ENCODE results near the gene ZNF14.
A peak's percentile ranks its signal among the peaks of the same experiment; 100 is the strongest.
"Not testable (repeated sequence)": the region's sequence is repeated elsewhere in the genome, so short reads cannot be mapped to it uniquely, and the experiment has no call there.

ZNF14 gene

GRCh38 chr19:19732579-19733501 lies at the start of gene ZNF14:
ZNF14 (minus strand) TSS chr19:19733112; CDS start chr19:19732958, 154 bp downstream.
- Histone ChIP-seq H3K27ac (ENCODE audit: low read length) (peak within 1 kb of the TSS; percentile 2), H3K9me3 (ENCODE audit: control insufficient read depth in 1 of 2, low read length in 2 of 2) (peaks cover 3 to 12% of the 10 kb centered on the region in 2 donors), H3K4me1 (ENCODE audit: control insufficient read depth in 1 of 2, insufficient read depth in 2 of 2, low read length in 2 of 2) (peaks cover 0 to 6% of the 10 kb centered on the region in 2 donors), H3K36me3 (ENCODE audit: control insufficient read depth in 1 of 2, insufficient read depth in 2 of 2, low read length in 2 of 2) (peaks cover 0 to 11% of the 10 kb centered on the region in 2 donors), H3K4me3 (ENCODE audit: low read depth in 1 of 2, low read length in 2 of 2) (peak within 1 kb of the TSS; percentile 82 to 95), H3K27me3 (ENCODE audit: low read depth, low read length) (no peaks in the 10 kb centered on the region)

GRCh38 chr19:19781791-19782190 lies 48.9 kb upstream of the ZNF14 start:
- not testable (repeated sequence) for H3K27me3 ChIP-seq (ENCODE audit: low read depth, low read length); H3K9me3 ChIP-seq (ENCODE audit: control insufficient read depth in 1 of 2, low read length in 2 of 2); H3K27ac ChIP-seq (ENCODE audit: low read length); H3K4me3 ChIP-seq (ENCODE audit: low read depth in 1 of 2, low read length in 2 of 2); H3K36me3 ChIP-seq (ENCODE audit: control insufficient read depth in 1 of 2, insufficient read depth in 2 of 2, low read length in 2 of 2)
- peaks cover 10 to 13% of the 10 kb centered on the region in 2 donors for H3K4me1 ChIP-seq (ENCODE audit: control insufficient read depth in 1 of 2, insufficient read depth in 2 of 2, low read length in 2 of 2)

GRCh38 chr19:19778666-19779065 lies 45.8 kb upstream of the ZNF14 start:
- Histone ChIP-seq H3K9me3 (ENCODE audit: control insufficient read depth in 1 of 2, low read length in 2 of 2) (no peaks in the 10 kb centered on the region), H3K27ac (ENCODE audit: low read length) (no peak overlapping the region), H3K4me1 (ENCODE audit: control insufficient read depth in 1 of 2, insufficient read depth in 2 of 2, low read length in 2 of 2) (peaks cover 15 to 21% of the 10 kb centered on the region in 2 donors), H3K36me3 (ENCODE audit: control insufficient read depth in 1 of 2, insufficient read depth in 2 of 2, low read length in 2 of 2) (peaks cover 0 to 7% of the 10 kb centered on the region in 2 donors), H3K27me3 (ENCODE audit: low read depth, low read length) (no peaks in the 10 kb centered on the region), H3K4me3 (ENCODE audit: low read depth in 1 of 2, low read length in 2 of 2) (no peak overlapping the region)

- no peaks in the 10 kb centered on the region for H3K9me3 ChIP-seq (ENCODE audit: control insufficient read depth in 1 of 2, low read length in 2 of 2)
- no peaks in the 10 kb centered on the region for H3K27me3 ChIP-seq (ENCODE audit: low read depth, low read length)
- H3K4me1 ChIP-seq (ENCODE audit: control insufficient read depth in 1 of 2, insufficient read depth in 2 of 2, low read length in 2 of 2): peaks cover 15 to 21% of the 10 kb centered on the region in 2 donors
- peak overlapping the region in 1 of 2 donors; percentile 78 for H3K4me3 ChIP-seq (ENCODE audit: low read depth in 1 of 2, low read length in 2 of 2)
- H3K27ac ChIP-seq (ENCODE audit: low read length): no peak overlapping the region
- H3K36me3 ChIP-seq (ENCODE audit: control insufficient read depth in 1 of 2, insufficient read depth in 2 of 2, low read length in 2 of 2): peaks cover 0 to 7% of the 10 kb centered on the region in 2 donors
Measured at GRCh38 chr19:19777692-19778091, 44.8 kb upstream of the ZNF14 start.

GRCh38 chr19:19776206-19777008 lies 43.5 kb upstream of the ZNF14 start:
- Histone ChIP-seq H3K4me3 (ENCODE audit: low read depth in 1 of 2, low read length in 2 of 2) (peak overlapping the region; percentile 78 to 98), H3K36me3 (ENCODE audit: control insufficient read depth in 1 of 2, insufficient read depth in 2 of 2, low read length in 2 of 2) (peaks cover 0 to 7% of the 10 kb centered on the region in 2 donors), H3K9me3 (ENCODE audit: control insufficient read depth in 1 of 2, low read length in 2 of 2) (no peaks in the 10 kb centered on the region), H3K27me3 (ENCODE audit: low read depth, low read length) (no peaks in the 10 kb centered on the region), H3K27ac (ENCODE audit: low read length) (peak overlapping the region; percentile 81), H3K4me1 (ENCODE audit: control insufficient read depth in 1 of 2, insufficient read depth in 2 of 2, low read length in 2 of 2) (peaks cover 15 to 21% of the 10 kb centered on the region in 2 donors)

- H3K4me3 ChIP-seq (ENCODE audit: low read depth in 1 of 2, low read length in 2 of 2): peak overlapping the region; percentile 78 to 98
- peaks cover 15 to 21% of the 10 kb centered on the region in 2 donors for H3K4me1 ChIP-seq (ENCODE audit: control insufficient read depth in 1 of 2, insufficient read depth in 2 of 2, low read length in 2 of 2)
- H3K27me3 ChIP-seq (ENCODE audit: low read depth, low read length): no peaks in the 10 kb centered on the region
- H3K27ac ChIP-seq (ENCODE audit: low read length): peak overlapping the region; percentile 79
- H3K36me3 ChIP-seq (ENCODE audit: control insufficient read depth in 1 of 2, insufficient read depth in 2 of 2, low read length in 2 of 2): peaks cover 0 to 7% of the 10 kb centered on the region in 2 donors
- H3K9me3 ChIP-seq (ENCODE audit: control insufficient read depth in 1 of 2, low read length in 2 of 2): no peaks in the 10 kb centered on the region
Measured at GRCh38 chr19:19775891-19776205, 42.9 kb upstream of the ZNF14 start.

GRCh38 chr19:19774354-19775033 lies 41.6 kb upstream of the ZNF14 start:
- peaks cover 15 to 21% of the 10 kb centered on the region in 2 donors for H3K4me1 ChIP-seq (ENCODE audit: control insufficient read depth in 1 of 2, insufficient read depth in 2 of 2, low read length in 2 of 2)
- H3K27ac ChIP-seq (ENCODE audit: low read length): no peak overlapping the region
- no peak overlapping the region for H3K4me3 ChIP-seq (ENCODE audit: low read depth in 1 of 2, low read length in 2 of 2)
- no peaks in the 10 kb centered on the region for H3K27me3 ChIP-seq (ENCODE audit: low read depth, low read length)
- peaks cover 0 to 5% of the 10 kb centered on the region in 2 donors for H3K36me3 ChIP-seq (ENCODE audit: control insufficient read depth in 1 of 2, insufficient read depth in 2 of 2, low read length in 2 of 2)
- no peaks in the 10 kb centered on the region for H3K9me3 ChIP-seq (ENCODE audit: control insufficient read depth in 1 of 2, low read length in 2 of 2)

GRCh38 chr19:19771963-19772362 lies 39.1 kb upstream of the ZNF14 start:
- not testable (repeated sequence) for H3K4me3 ChIP-seq (ENCODE audit: low read depth in 1 of 2, low read length in 2 of 2); H3K36me3 ChIP-seq (ENCODE audit: control insufficient read depth in 1 of 2, insufficient read depth in 2 of 2, low read length in 2 of 2); H3K4me1 ChIP-seq (ENCODE audit: control insufficient read depth in 1 of 2, insufficient read depth in 2 of 2, low read length in 2 of 2); H3K27me3 ChIP-seq (ENCODE audit: low read depth, low read length); H3K27ac ChIP-seq (ENCODE audit: low read length); H3K9me3 ChIP-seq (ENCODE audit: control insufficient read depth in 1 of 2, low read length in 2 of 2)

- H3K4me1 ChIP-seq (ENCODE audit: control insufficient read depth in 1 of 2, insufficient read depth in 2 of 2, low read length in 2 of 2); H3K27ac ChIP-seq (ENCODE audit: low read length); H3K4me3 ChIP-seq (ENCODE audit: low read depth in 1 of 2, low read length in 2 of 2); H3K9me3 ChIP-seq (ENCODE audit: control insufficient read depth in 1 of 2, low read length in 2 of 2); H3K36me3 ChIP-seq (ENCODE audit: control insufficient read depth in 1 of 2, insufficient read depth in 2 of 2, low read length in 2 of 2); H3K27me3 ChIP-seq (ENCODE audit: low read depth, low read length): not testable (repeated sequence)
Measured at GRCh38 chr19:19769971-19770370, 37.1 kb upstream of the ZNF14 start.

GRCh38 chr19:19758164-19758563 lies 25.3 kb upstream of the ZNF14 start:
- Histone ChIP-seq H3K4me1 (ENCODE audit: control insufficient read depth in 1 of 2, insufficient read depth in 2 of 2, low read length in 2 of 2) (no peaks in the 10 kb centered on the region), H3K36me3 (ENCODE audit: control insufficient read depth in 1 of 2, insufficient read depth in 2 of 2, low read length in 2 of 2) (peaks cover 0 to 9% of the 10 kb centered on the region in 2 donors), H3K27ac (ENCODE audit: low read length) (no peak overlapping the region), H3K27me3 (ENCODE audit: low read depth, low read length) (no peaks in the 10 kb centered on the region), H3K9me3 (ENCODE audit: control insufficient read depth in 1 of 2, low read length in 2 of 2) (no peaks in the 10 kb centered on the region), H3K4me3 (ENCODE audit: low read depth in 1 of 2, low read length in 2 of 2) (no peak overlapping the region)
